ENCODE measurements around the gene OR8K5. TPM values are rescaled to one million over a fixed set of nuclear protein-coding genes. Genes with fewer than 3 reads are reported as not detected.
"Not testable (repeated sequence)": the region's sequence is repeated elsewhere in the genome, so short reads cannot be mapped to it uniquely, and the experiment has no call there.

The OR8K5 gene
- total RNA-seq, 1 experiment from 2014 or later = not detected

- Histone ChIP-seq H3K9me2 (replicated peaks; ENCODE audit: low read length) (no peaks in the 10 kb centered on the region), H3K4me2 (ENCODE audit: low read length) (no peak overlapping the region), H3F3A (ENCODE audit: low read length, unreplicated experiment) (no peaks in the 10 kb centered on the region), H3K4me1 (ENCODE audit: insufficient read depth, low read length) (no peaks in the 10 kb centered on the region), H3K79me2 (ENCODE audit: low read length) (no peaks in the 10 kb centered on the region), H3K4me3 (ENCODE audit: low read length) (no peak overlapping the region), H4K20me1 (ENCODE audit: low read length) (no peaks in the 10 kb centered on the region), H3K27ac (ENCODE audit: low read length) (no peak overlapping the region), H3K9ac (ENCODE audit: low read length) (no peak overlapping the region), H3K36me3 (ENCODE audit: low read depth, low read length) (no peaks in the 10 kb centered on the region), H3K9me3 (ENCODE audit: low read length) (peaks cover 5% of the 10 kb centered on the region; the same call in 1 of the 2 replicates), H3K27me3 (ENCODE audit: low read length) (no peaks in the 10 kb centered on the region), H2AFZ (ENCODE audit: low read length) (0 out of 2 replicates have a peak overlapping the region, but pooled peaks have one; percentile 23)
- ChIA-PET CTCF (no interaction called here), POLR2A (ENCODE audit: unreplicated experiment) (no interaction called here)
- no peak for ATAC-seq
- no TSS peak for BruUV-seq (replicated peaks)
- TF ChIP-seq CTCF (conservative IDR thresholded peaks at IDR 0.05; ENCODE audit: low read depth, low read length) (no peak), EZH2 (IDR thresholded peaks at IDR 0.05; ENCODE audit: low read length, unreplicated experiment) (no peak), EZH2phosphoT487 (IDR thresholded peaks at IDR 0.05; ENCODE audit: borderline replicate concordance, low read length) (no peak)
- no peak for DNase-seq
- intact Hi-C loops (cut with micrococcal nuclease) = no loop called here
Observed at GRCh38 chr11:56152333-56152732, 7.8 kb downstream of the OR8K5 start.

- Histone ChIP-seq H3K4me2 (ENCODE audit: low read length) (no peak overlapping the region), H4K20me1 (ENCODE audit: low read length) (no peaks in the 10 kb centered on the region), H2AFZ (ENCODE audit: low read length) (no peak overlapping the region), H3K79me2 (ENCODE audit: low read length) (no peaks in the 10 kb centered on the region), H3F3A (ENCODE audit: low read length, unreplicated experiment) (no peaks in the 10 kb centered on the region), H3K4me1 (ENCODE audit: insufficient read depth, low read length) (no peaks in the 10 kb centered on the region), H3K9me3 (ENCODE audit: low read length) (peaks cover 5% of the 10 kb centered on the region; the same call in 1 of the 2 replicates), H3K36me3 (ENCODE audit: low read depth, low read length) (no peaks in the 10 kb centered on the region), H3K4me3 (ENCODE audit: low read length) (no peak overlapping the region), H3K9me2 (replicated peaks; ENCODE audit: low read length) (no peaks in the 10 kb centered on the region), H3K27me3 (ENCODE audit: low read length) (no peaks in the 10 kb centered on the region), H3K27ac (ENCODE audit: low read length) (no peak overlapping the region), H3K9ac (ENCODE audit: low read length) (no peak overlapping the region)
- ChIA-PET POLR2A (ENCODE audit: unreplicated experiment) (no interaction called here), CTCF (no interaction called here)
- no peak for DNase-seq
- no TSS peak for BruUV-seq (replicated peaks)
- intact Hi-C loops (cut with micrococcal nuclease) = no loop called here
- no peak for ATAC-seq
- TF ChIP-seq CTCF (conservative IDR thresholded peaks at IDR 0.05; ENCODE audit: low read depth, low read length) = no peak
Observed at GRCh38 chr11:56151376-56151775, 8.7 kb downstream of the OR8K5 start.

- H2AFZ ChIP-seq (ENCODE audit: low read length); H3K9me3 ChIP-seq (ENCODE audit: low read length); BruUV-seq (replicated peaks); H4K20me1 ChIP-seq (ENCODE audit: low read length); H3K9me2 ChIP-seq (replicated peaks; ENCODE audit: low read length); H3K79me2 ChIP-seq (ENCODE audit: low read length); H3K36me3 ChIP-seq (ENCODE audit: low read depth, low read length); ATAC-seq; H3K4me3 ChIP-seq (ENCODE audit: low read length); POLR2A ChIA-PET (ENCODE audit: unreplicated experiment); H3K4me1 ChIP-seq (ENCODE audit: insufficient read depth, low read length); intact Hi-C loops (cut with micrococcal nuclease); H3K4me2 ChIP-seq (ENCODE audit: low read length); CTCF ChIA-PET; H3K9ac ChIP-seq (ENCODE audit: low read length); H3F3A ChIP-seq (ENCODE audit: low read length, unreplicated experiment); H3K27me3 ChIP-seq (ENCODE audit: low read length); DNase-seq; H3K27ac ChIP-seq (ENCODE audit: low read length): not testable (repeated sequence)
Observed at GRCh38 chr11:56143681-56144080, 16.4 kb downstream of the OR8K5 start.

All from PC-3 (cell line).